KMS-11 (cell line): ENCODE measurements around the gene LHFPL3.

Experiments
- H2AFZ ChIP-seq: fragments of 200-600 bp; sonication (generic); 2 replicates; pipeline ENCODE4 v1.6.1; 2016; ENCODE audit warnings: antibody characterized with exemption, mixed run types, low read depth
- H3K27ac ChIP-seq: fragments of 200-600 bp; sonication (generic); 2 replicates; pipeline ENCODE4 v1.6.1; 2016; ENCODE audit warnings: mild to moderate bottlenecking, mixed run types
- H3K27me3 ChIP-seq: fragments of 200-600 bp; sonication (generic); 2 replicates; pipeline ENCODE4 v1.6.1; 2017; ENCODE audit warnings: mild to moderate bottlenecking, low read depth, mixed run types, moderate library complexity; ENCODE audit not compliant: insufficient read depth
- H3K36me3 ChIP-seq: fragments of 200-600 bp; sonication (generic); 2 replicates; pipeline ENCODE4 v1.6.1; 2017; ENCODE audit warnings: mild to moderate bottlenecking, mixed run types; ENCODE audit not compliant: insufficient read depth
- H3K4me1 ChIP-seq: fragments of 200-600 bp; sonication (generic); 2 replicates; pipeline ENCODE4 v1.6.1; 2016; ENCODE audit warnings: mild to moderate bottlenecking, low read depth, mixed run types; ENCODE audit not compliant: poor library complexity, severe bottlenecking
- H3K4me2 ChIP-seq: fragments of 200-600 bp; sonication (generic); 2 replicates; pipeline ENCODE4 v1.7.0; 2016; ENCODE audit warnings: mild to moderate bottlenecking, mixed run types
- H3K4me3 ChIP-seq: fragments of 200-600 bp; sonication (generic); IDR thresholded peaks from 2 replicates; pipeline ENCODE4 v1.6.1; 2017; ENCODE audit warnings: low read depth, low read length, mixed read lengths; ENCODE audit not compliant: insufficient read depth
- H3K79me2 ChIP-seq: fragments of 200-600 bp; sonication (generic); 2 replicates; pipeline ENCODE4 v1.6.1; 2016; ENCODE audit warnings: low read depth, mixed run types; ENCODE audit not compliant: insufficient read depth
- H3K9ac ChIP-seq: fragments of 200-600 bp; sonication (generic); 2 replicates; pipeline ENCODE4 v1.6.1; 2016; ENCODE audit warnings: mild to moderate bottlenecking, mixed run types
- H4K20me1 ChIP-seq: fragments of 200-600 bp; sonication (generic); 2 replicates; pipeline ENCODE4 v1.6.1; 2016; ENCODE audit warnings: mild to moderate bottlenecking, mixed run types; ENCODE audit not compliant: insufficient read depth
- CTCF ChIP-seq: fragments of 200-600 bp; sonication (generic); conservative IDR thresholded peaks from 2 replicates; pipeline ENCODE4 v1.6.1; 2017; ENCODE audit warnings: low read depth, mild to moderate bottlenecking, antibody characterized with exemption, low read length, moderate library complexity, mixed read lengths

LHFPL3 gene

GRCh38 chr7:104386943-104387342 is 58.5 kb downstream of the LHFPL3 start:
- Histone ChIP-seq H3K9ac (no peak overlapping the region), H3K27ac (no peak overlapping the region), H3K36me3 (no peaks in the 10 kb centered on the region), H2AFZ (no peak overlapping the region), H3K27me3 (no peaks in the 10 kb centered on the region), H3K4me1 (no peaks in the 10 kb centered on the region), H4K20me1 (no peaks in the 10 kb centered on the region), H3K79me2 (no peaks in the 10 kb centered on the region), H3K4me3 (no peak overlapping the region), H3K4me2 (no peak overlapping the region)
- TF ChIP-seq CTCF, result no peak

GRCh38 chr7:104388222-104388621 is 59.8 kb downstream of the LHFPL3 start:
- H3K4me1 ChIP-seq, result no peaks in the 10 kb centered on the region
- no peaks in the 10 kb centered on the region for H4K20me1 ChIP-seq
- no peak overlapping the region for H3K4me2 ChIP-seq
- no peak overlapping the region for H2AFZ ChIP-seq
- H3K36me3 ChIP-seq, result no peaks in the 10 kb centered on the region
- H3K9ac ChIP-seq, result no peak overlapping the region
- H3K79me2 ChIP-seq, result no peaks in the 10 kb centered on the region
- no peak for TF ChIP-seq CTCF
- no peak overlapping the region for H3K27ac ChIP-seq
- H3K4me3 ChIP-seq, result no peak overlapping the region
- no peaks in the 10 kb centered on the region for H3K27me3 ChIP-seq

- H3K9ac ChIP-seq, result no peak overlapping the region
- H3K4me1 ChIP-seq, result no peaks in the 10 kb centered on the region
- no peak overlapping the region for H3K27ac ChIP-seq
- H3K4me3 ChIP-seq, result no peak overlapping the region
- no peaks in the 10 kb centered on the region for H3K27me3 ChIP-seq
- H2AFZ ChIP-seq, result no peak overlapping the region
- TF ChIP-seq CTCF, result no peak
- no peaks in the 10 kb centered on the region for H3K79me2 ChIP-seq
- H3K36me3 ChIP-seq, result no peaks in the 10 kb centered on the region
- no peak overlapping the region for H3K4me2 ChIP-seq
- H4K20me1 ChIP-seq, result no peaks in the 10 kb centered on the region
These were observed 66.8 kb downstream of the LHFPL3 start for GRCh38 chr7:104395162-104395561.

GRCh38 chr7:104397442-104397841 is 69.0 kb downstream of the LHFPL3 start:
- Histone ChIP-seq H3K4me3 (no peak overlapping the region), H3K79me2 (no peaks in the 10 kb centered on the region), H4K20me1 (no peaks in the 10 kb centered on the region), H3K9ac (no peak overlapping the region), H3K4me1 (no peaks in the 10 kb centered on the region), H2AFZ (no peak overlapping the region), H3K27ac (no peak overlapping the region), H3K27me3 (no peaks in the 10 kb centered on the region), H3K36me3 (no peaks in the 10 kb centered on the region), H3K4me2 (no peak overlapping the region)
- TF ChIP-seq CTCF, result no peak

GRCh38 chr7:104408371-104408770 is 80.0 kb downstream of the LHFPL3 start:
- Histone ChIP-seq H3K27me3 (no peaks in the 10 kb centered on the region), H3K4me1 (no peaks in the 10 kb centered on the region), H3K9ac (no peak overlapping the region), H3K27ac (no peak overlapping the region), H3K36me3 (no peaks in the 10 kb centered on the region), H3K79me2 (no peaks in the 10 kb centered on the region), H3K4me3 (no peak overlapping the region), H4K20me1 (no peaks in the 10 kb centered on the region), H2AFZ (no peak overlapping the region), H3K4me2 (no peak overlapping the region)
- no peak for TF ChIP-seq CTCF
